Activated CD8-positive, alpha-beta memory T cell treated with anti-CD3 and anti-CD28 coated beads, Interleukin-2, amount 10 ng/mL, durations not matched to agents 7 days and 5 days (primary cell): Measurements from ENCODE around the gene CPT1B. TPM values are rescaled to one million over a fixed set of nuclear protein-coding genes. Genes with fewer than 3 reads are reported as not detected.

Source experiments
- ATAC-seq: fragments of 150-1000 bp; cut with Tn5 transposase; one replicate; pipeline ENCODE4 v1.10.0; 2021; ENCODE audit warnings: moderate library complexity
- CTCF ChIA-PET: fragments of 350-600 bp; sonication (Branson Sonifier 250); formaldehyde crosslinking; loops from one replicate; lab custom pipeline; 2021; ENCODE audit warnings: antibody characterized with exemption; lab: Charles Lee
- DNase-seq: peaks from one replicate; pipeline ENCODE4 v3.0.0-alpha.2; 2020
- H3K27ac Mint-ChIP-seq: one replicate; pipeline ENCODE4 v1.8.0; 2021; ENCODE audit warnings: mild to moderate bottlenecking, mixed read lengths
- H3K27me3 Mint-ChIP-seq: one replicate; pipeline ENCODE4 v1.8.0; 2021; ENCODE audit warnings: mixed read lengths
- H3K36me3 Mint-ChIP-seq: one replicate; pipeline ENCODE4 v1.8.0; 2021; ENCODE audit warnings: mild to moderate bottlenecking, mixed read lengths
- H3K4me1 Mint-ChIP-seq: one replicate; pipeline ENCODE4 v1.8.0; 2021; ENCODE audit warnings: mixed read lengths
- H3K4me3 Mint-ChIP-seq: one replicate; pipeline ENCODE4 v1.8.0; 2021; ENCODE audit warnings: mild to moderate bottlenecking, moderate library complexity, mixed read lengths
- H3K9me3 Mint-ChIP-seq: one replicate; pipeline ENCODE4 v1.8.0; 2022; ENCODE audit warnings: low read depth, mixed read lengths
- total RNA-seq, 2 experiments: library from RNA; stranded (reverse); gene quantifications; one replicate each; pipeline ENCODE4 v1.2.3, GENCODE V29; 2021

Gene CPT1B
- total RNA-seq, 2 experiments from 2014 or later: 80.1 to 87.6 TPM

- H3K4me1 Mint-ChIP-seq: no peaks in the 10 kb centered on the region
- H3K27ac Mint-ChIP-seq: no peak overlapping the region
- H3K4me3 Mint-ChIP-seq: no peak overlapping the region
- H3K36me3 Mint-ChIP-seq: peaks cover 21% of the 10 kb centered on the region
- DNase-seq (no peak), ATAC-seq (no peak)
- H3K9me3 Mint-ChIP-seq: no peaks in the 10 kb centered on the region
- CTCF ChIA-PET: interaction anchor here (0.7 kb wide), 2 partner anchors 24 to 44 kb away, joined by 3 to 4 read pairs; partner anchors contain the start of gene SCO2
- peaks cover 4% of the 10 kb centered on the region for H3K27me3 Mint-ChIP-seq
Observed at GRCh38 chr22:50569041-50569459, 9.2 kb downstream of the CPT1B start.

DNA sequence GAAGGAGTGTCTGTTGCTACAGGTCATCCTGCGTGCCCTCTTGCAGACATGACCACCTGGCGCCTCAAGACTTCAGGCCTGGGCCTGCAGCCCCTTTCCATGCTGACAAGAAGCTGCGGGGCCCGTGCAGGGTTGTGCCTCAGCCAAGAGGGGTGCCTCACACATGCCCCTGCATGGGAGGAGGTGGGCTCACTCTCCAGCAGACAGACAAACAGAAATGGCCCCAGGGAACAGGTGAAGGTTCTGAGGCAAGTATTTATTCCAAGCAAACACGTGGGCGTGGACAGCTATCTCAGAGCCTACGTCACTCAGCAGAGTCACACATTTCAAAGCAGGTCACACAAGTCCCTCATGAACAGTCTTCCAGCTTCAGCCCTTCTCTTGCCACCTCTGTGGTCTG is 9.6 kb downstream of the CPT1B start:
- peaks cover 3% of the 10 kb centered on the region for H3K4me1 Mint-ChIP-seq
- no peak for ATAC-seq
- H3K27ac Mint-ChIP-seq: no peak overlapping the region
- peaks cover 7% of the 10 kb centered on the region for H3K27me3 Mint-ChIP-seq
- DNase-seq: no peak
- H3K36me3 Mint-ChIP-seq: peaks cover 21% of the 10 kb centered on the region
- no peak overlapping the region for H3K4me3 Mint-ChIP-seq
- H3K9me3 Mint-ChIP-seq: no peaks in the 10 kb centered on the region
- CTCF ChIA-PET: interaction anchor here (0.7 kb wide), 1 partner anchor 25 kb away, joined by 4 read pairs; no protein-coding TSS in a partner anchor

DNA sequence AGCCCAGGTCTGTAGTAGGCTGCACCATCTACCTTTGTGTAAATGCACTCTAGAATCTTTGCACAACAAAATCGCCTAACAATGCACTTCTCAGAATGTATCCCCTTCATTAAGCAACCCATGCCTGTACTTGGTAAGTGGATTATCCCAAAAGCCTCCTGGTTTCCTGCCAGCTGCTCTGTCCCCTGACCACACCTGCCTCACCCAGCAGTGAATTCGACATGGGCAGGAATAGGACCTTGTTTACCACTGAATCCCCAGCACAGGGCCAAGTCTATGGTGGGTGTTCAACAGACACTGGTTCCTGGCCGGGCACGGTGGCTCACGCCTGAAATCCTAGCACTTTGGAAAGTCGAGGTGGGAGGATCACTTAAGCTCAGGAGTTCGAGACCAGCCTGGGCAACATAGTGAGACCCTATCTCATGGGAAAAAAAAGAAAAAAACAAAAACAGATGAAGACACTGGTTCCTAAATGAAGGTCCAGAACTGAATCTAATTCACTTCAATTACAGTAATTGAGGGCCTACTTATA is 10.4 kb downstream of the CPT1B start:
- peaks cover 10% of the 10 kb centered on the region for H3K4me1 Mint-ChIP-seq
- ATAC-seq: no peak
- peaks cover 21% of the 10 kb centered on the region for H3K36me3 Mint-ChIP-seq
- CTCF ChIA-PET: interaction anchor here (6.2 kb wide), 1 partner anchor 41 kb away, joined by 69 read pairs; the partner anchor contains the start of genes SCO2 and TYMP
- DNase-seq: no peak
- peaks cover 7% of the 10 kb centered on the region for H3K27me3 Mint-ChIP-seq
- H3K4me3 Mint-ChIP-seq: no peak overlapping the region
- H3K9me3 Mint-ChIP-seq: no peaks in the 10 kb centered on the region
- no peak overlapping the region for H3K27ac Mint-ChIP-seq

- ATAC-seq (no peak), DNase-seq (no peak)
- Mint-ChIP-seq H3K4me1 (peaks cover 20% of the 10 kb centered on the region), H3K27me3 (peaks cover 9% of the 10 kb centered on the region), H3K27ac (no peak overlapping the region), H3K4me3 (no peak overlapping the region), H3K36me3 (peaks cover 11% of the 10 kb centered on the region), H3K9me3 (no peaks in the 10 kb centered on the region)
- CTCF ChIA-PET: interaction anchor here (1.1 to 6.2 kb wide), 8 partner anchors 14 to 94 kb away, joined by 3 to 75 read pairs (median 9); partner anchors contain the start of genes KLHDC7B, LMF2, NCAPH2 and SCO2
Observed at GRCh38 chr22:50564289-50564688, 13.9 kb downstream of the CPT1B start.

GRCh38 chr22:50563413-50564160 is 14.6 kb downstream of the CPT1B start:
- Mint-ChIP-seq H3K27me3 (peaks cover 10% of the 10 kb centered on the region), H3K9me3 (no peaks in the 10 kb centered on the region), H3K36me3 (peaks cover 6% of the 10 kb centered on the region), H3K27ac (no peak overlapping the region), H3K4me1 (peaks cover 20% of the 10 kb centered on the region), H3K4me3 (peak overlapping the region; percentile 84)
- no peak for ATAC-seq
- DNase-seq: no peak
- CTCF ChIA-PET: interaction anchor here (0.6 to 6.2 kb wide), 30 partner anchors 9 to 428 kb away, joined by 3 to 75 read pairs (median 5); partner anchors contain the start of genes CHKB, CPT1B, HDAC10 and KLHDC7B

DNA sequence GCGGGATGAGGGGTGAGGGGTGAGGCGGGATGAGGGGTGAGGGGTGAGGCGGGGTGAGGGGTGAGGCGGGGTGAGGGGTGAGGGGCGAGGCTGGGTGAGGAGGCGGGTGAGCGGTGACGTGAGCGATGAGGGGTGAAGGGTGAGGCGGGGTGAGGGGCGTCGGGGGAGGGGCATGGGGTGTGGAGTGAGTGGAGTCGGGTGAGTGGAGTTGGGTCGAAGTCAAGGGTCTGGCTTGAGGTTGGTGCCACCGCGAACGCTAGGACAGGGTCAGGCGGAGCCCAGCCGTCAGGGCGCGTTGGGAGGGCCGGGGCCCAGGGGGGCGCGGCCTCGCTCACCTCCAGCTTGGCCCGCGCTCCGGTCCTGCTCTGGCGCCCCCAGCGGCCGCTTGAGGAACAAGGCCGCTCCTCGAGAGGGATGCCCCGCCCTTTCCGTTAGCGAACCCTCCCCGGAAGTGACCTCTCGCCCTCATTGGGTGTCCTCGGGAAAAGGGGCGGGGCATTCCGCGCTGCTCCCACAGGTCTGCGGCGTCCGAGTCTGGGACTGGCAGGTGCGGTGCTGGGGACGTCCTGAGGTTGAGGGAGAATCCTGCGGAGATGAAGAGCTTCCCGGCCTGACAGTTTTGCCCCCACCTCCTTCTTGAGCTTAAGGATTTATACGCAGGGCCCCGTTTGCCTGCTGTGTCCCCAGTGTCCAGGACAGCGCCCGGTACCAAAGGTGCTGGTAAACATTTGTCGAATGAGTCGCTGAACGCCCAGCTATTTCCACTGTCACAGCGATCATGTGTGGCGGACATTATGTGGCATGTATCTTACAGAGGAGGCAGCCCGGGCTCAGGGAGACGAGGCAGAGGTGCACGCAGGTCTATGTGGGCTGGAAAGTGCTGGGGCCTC is 15.5 kb downstream of the CPT1B start, which contains the start of gene SYCE3:
Gene SYCE3 (minus strand): TSS at position 397 of the 890 bp plus-strand sequence. CDS start 6,514 bp downstream, outside the sequence.
- H3K9me3 Mint-ChIP-seq: no peaks in the 10 kb centered on the region
- H3K4me3 Mint-ChIP-seq: peak within 1 kb of the TSS; percentile 84
- H3K36me3 Mint-ChIP-seq: peaks cover 3% of the 10 kb centered on the region
- peak; percentile 97 for DNase-seq
- H3K27ac Mint-ChIP-seq: peak within 1 kb of the TSS; percentile 79
- ATAC-seq: peak; percentile 98
- CTCF ChIA-PET: interaction anchor here (0.6 to 6.2 kb wide), 28 partner anchors 10 to 427 kb away, joined by 3 to 75 read pairs (median 5); partner anchors contain the start of genes CHKB, CPT1B, HDAC10 and KLHDC7B
- H3K4me1 Mint-ChIP-seq: peaks cover 20% of the 10 kb centered on the region
- H3K27me3 Mint-ChIP-seq: peaks cover 10% of the 10 kb centered on the region

DNA sequence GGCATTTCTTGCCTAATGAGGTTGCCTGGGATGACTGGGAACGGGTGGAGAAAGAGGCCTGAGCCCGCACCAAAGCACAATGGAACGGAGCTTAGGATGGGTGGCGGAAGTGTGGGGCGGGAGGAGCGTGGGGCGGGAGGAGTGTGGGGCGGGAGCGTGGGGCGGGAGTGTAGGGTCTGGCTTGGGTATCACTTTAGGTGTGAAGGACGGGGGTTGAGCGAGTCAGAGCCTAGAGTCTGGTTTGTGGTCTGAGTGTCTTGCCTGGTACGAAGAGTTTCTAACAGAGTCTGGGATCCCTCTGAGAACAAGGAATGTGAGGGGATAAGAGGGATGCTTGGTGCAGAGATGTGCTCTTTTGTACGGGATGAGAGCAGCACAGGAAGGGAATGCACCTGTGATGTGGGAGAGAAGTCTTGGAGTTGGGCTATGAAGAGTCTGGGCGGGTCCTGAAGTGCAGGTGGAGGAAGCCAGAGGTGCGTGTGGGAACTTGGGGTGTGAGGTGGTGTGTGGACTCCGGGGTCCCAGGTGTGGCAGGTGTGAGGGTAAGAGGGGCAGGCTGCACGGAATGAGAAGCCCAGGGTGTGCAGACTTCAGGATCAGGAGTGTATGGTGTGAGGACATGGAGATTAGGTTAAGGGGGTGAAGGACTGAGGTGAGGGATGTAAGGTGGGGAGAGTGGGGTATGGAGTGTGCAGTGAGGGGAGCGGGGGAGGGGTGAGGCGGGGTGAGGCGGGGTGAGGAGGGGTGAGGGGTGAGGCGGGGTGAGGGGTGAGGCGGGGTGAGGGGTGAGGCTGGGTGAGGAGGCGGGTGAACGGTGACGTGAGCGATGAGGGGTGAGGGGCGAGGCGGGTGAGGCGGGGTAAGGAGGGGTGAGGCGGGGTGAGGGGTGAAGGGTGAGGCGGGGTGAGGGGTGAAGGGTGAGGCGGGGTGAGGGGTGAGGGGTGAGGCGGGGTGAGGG is 16.5 kb downstream of the CPT1B start:
- peaks cover 10% of the 10 kb centered on the region for H3K27me3 Mint-ChIP-seq
- CTCF ChIA-PET: interaction anchor here (1.2 to 2.6 kb wide), 2 partner anchors 13 to 21 kb away, joined by 3 to 12 read pairs; no protein-coding TSS in a partner anchor
- no peaks in the 10 kb centered on the region for H3K36me3 Mint-ChIP-seq
- H3K27ac Mint-ChIP-seq: peak overlapping the region; percentile 51
- H3K9me3 Mint-ChIP-seq: no peaks in the 10 kb centered on the region
- peaks cover 20% of the 10 kb centered on the region for H3K4me1 Mint-ChIP-seq
- H3K4me3 Mint-ChIP-seq: peak overlapping the region; percentile 37
- DNase-seq (no peak), ATAC-seq (no peak)

GRCh38 chr22:50560034-50560433 is 18.2 kb downstream of the CPT1B start:
- DNase-seq: no peak
- Mint-ChIP-seq H3K4me1 (peaks cover 20% of the 10 kb centered on the region), H3K4me3 (no peak overlapping the region), H3K27ac (no peak overlapping the region), H3K36me3 (no peaks in the 10 kb centered on the region), H3K27me3 (peaks cover 13% of the 10 kb centered on the region), H3K9me3 (no peaks in the 10 kb centered on the region)
- CTCF ChIA-PET: interaction anchor here (0.7 to 2.6 kb wide), 6 partner anchors 12 to 34 kb away, joined by 3 to 12 read pairs (median 3); partner anchors contain the start of genes KLHDC7B and SCO2
- no peak for ATAC-seq

DNA sequence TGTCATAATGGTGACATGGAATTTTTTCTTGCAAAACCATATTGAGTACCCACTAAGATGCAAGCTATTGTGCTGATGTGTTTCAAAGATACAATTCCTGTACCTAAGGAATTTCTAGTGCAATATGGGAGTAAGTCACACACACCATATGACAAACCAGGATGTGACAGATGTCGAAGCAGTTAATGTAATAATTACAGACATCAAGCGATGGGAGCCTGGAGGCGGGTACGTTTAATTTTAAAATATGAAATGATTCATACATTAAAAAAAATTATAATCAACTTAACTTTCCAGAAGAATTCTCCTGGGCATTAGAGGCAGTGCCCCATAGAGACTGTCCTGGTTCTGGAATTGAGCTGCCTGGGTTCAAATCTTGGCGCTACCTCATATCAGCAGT is 21.5 kb downstream of the CPT1B start:
- DNase-seq (no peak), ATAC-seq (no peak)
- Mint-ChIP-seq H3K36me3 (no peaks in the 10 kb centered on the region), H3K9me3 (no peaks in the 10 kb centered on the region), H3K4me3 (no peak overlapping the region), H3K27ac (no peak overlapping the region), H3K27me3 (peaks cover 6% of the 10 kb centered on the region), H3K4me1 (peaks cover 8% of the 10 kb centered on the region)
- CTCF ChIA-PET: interaction anchor here (0.8 to 3.0 kb wide), 3 partner anchors 9 to 31 kb away, joined by 4 to 10 read pairs (median 7); partner anchors contain the start of gene SCO2

- H3K27me3 Mint-ChIP-seq: peaks cover 4% of the 10 kb centered on the region
- H3K9me3 Mint-ChIP-seq: no peaks in the 10 kb centered on the region
- H3K4me1 Mint-ChIP-seq: peaks cover 17% of the 10 kb centered on the region
- H3K27ac Mint-ChIP-seq: no peak overlapping the region
- no peaks in the 10 kb centered on the region for H3K36me3 Mint-ChIP-seq
- no peak for DNase-seq
- CTCF ChIA-PET: interaction anchor here (8.5 kb wide), 1 partner anchor 10 kb away, joined by 75 read pairs; the partner anchor contains the start of gene SYCE3
- H3K4me3 Mint-ChIP-seq: no peak overlapping the region
- no peak for ATAC-seq
Observed at GRCh38 chr22:50553310-50553709, 24.9 kb downstream of the CPT1B start.

DNA sequence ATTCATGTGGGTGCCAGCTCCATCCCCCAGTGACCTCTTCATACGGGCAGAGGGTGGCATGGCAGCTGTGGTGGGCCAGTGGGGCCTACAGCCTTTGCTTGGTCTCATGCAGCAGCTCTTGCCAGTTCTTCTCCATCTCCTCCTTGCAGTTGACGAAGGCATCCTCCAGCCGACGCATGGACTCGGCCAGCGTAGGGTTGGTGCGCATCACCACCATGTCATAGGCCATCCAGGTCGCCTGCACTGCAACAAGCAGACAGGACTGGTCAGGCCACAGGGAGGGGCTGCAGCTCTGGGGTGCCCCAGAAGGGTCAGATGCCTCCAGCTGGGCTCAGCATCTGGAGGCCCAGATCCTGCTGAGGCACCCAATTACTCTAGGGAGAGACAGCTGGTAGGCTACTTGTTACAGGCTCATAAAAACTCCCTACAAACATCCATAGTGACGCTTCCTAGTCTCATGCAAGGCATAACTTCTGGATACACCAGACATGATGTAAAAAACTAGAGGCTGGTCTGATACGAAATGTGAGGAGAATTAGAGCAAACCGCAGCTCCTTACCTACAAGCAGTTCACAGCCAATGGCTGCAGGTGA is 27.0 kb downstream of the CPT1B start:
- H3K36me3 Mint-ChIP-seq: no peaks in the 10 kb centered on the region
- no peak for DNase-seq
- no peaks in the 10 kb centered on the region for H3K9me3 Mint-ChIP-seq
- no peak overlapping the region for H3K4me3 Mint-ChIP-seq
- CTCF ChIA-PET: interaction anchor here (0.8 to 8.5 kb wide), 3 partner anchors 13 to 69 kb away, joined by 3 to 75 read pairs (median 55); partner anchors contain the start of genes SCO2 and SYCE3
- peaks cover 23% of the 10 kb centered on the region for H3K4me1 Mint-ChIP-seq
- H3K27me3 Mint-ChIP-seq: peaks cover 4% of the 10 kb centered on the region
- H3K27ac Mint-ChIP-seq: no peak overlapping the region
- no peak for ATAC-seq
